Fibroblast of villous mesenchyme (primary cell): Measurements from ENCODE around the gene DR1. TPM values are rescaled to one million over a fixed set of nuclear protein-coding genes. Genes with fewer than 3 reads are reported as not detected.
"Not testable (repeated sequence)": the region's sequence is repeated elsewhere in the genome, so short reads cannot be mapped to it uniquely, and the experiment has no call there.

Source experiments
- DNase-seq: peaks from one replicate; pipeline ENCODE4 v3.0.0-alpha.2; 2010; ENCODE audit warnings: low read depth
- H3K4me3 ChIP-seq: 2 replicates; pipeline ENCODE4 v1.5.1; 2011; ENCODE audit warnings: low read depth, mild to moderate bottlenecking, low read length
- total RNA-seq: library from RNA; depleted of rRNA; stranded (reverse); fragments of >200 nt; gene quantifications from 2 replicates; pipeline ENCODE4 v1.2.3, GENCODE V29; 2012
- TF ChIP-seq, protein P1 (sequence below): IDR thresholded peaks from 2 replicates; pipeline ENCODE4 v1.5.1; 2012; ENCODE audit warnings: low read depth, mild to moderate bottlenecking, low read length; ENCODE audit not compliant: insufficient read depth

Gene DR1
- total RNA-seq, 1 donor: 45.8 TPM

DNA sequence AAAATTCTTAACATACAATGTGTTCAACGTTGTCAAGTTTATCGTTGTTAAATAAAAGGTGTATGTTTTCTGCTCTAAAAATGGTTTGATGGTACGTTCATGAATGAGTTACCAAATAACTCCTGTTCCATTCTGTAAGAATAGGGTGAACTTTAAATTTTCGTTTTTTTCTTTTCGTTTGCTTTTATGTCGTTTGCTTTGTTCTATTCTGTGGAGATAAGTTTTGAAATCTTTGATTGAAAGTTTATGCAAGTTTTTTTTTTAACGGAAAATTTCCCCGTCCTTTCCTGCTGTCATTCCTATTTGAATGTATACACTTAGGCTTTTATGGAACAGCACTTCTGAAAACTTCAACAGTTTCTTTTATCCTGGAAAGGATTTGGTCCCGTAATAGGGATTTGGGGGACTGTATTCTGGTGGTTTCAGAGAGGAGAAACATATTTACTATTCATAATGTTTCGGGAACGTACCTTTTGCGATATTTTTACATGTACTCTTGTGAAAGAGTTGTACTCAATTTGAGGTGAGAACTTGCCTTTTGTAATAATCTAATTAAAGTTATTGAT is 1.7 kb downstream of the DR1 start:
- TF ChIP-seq, protein P1, sequence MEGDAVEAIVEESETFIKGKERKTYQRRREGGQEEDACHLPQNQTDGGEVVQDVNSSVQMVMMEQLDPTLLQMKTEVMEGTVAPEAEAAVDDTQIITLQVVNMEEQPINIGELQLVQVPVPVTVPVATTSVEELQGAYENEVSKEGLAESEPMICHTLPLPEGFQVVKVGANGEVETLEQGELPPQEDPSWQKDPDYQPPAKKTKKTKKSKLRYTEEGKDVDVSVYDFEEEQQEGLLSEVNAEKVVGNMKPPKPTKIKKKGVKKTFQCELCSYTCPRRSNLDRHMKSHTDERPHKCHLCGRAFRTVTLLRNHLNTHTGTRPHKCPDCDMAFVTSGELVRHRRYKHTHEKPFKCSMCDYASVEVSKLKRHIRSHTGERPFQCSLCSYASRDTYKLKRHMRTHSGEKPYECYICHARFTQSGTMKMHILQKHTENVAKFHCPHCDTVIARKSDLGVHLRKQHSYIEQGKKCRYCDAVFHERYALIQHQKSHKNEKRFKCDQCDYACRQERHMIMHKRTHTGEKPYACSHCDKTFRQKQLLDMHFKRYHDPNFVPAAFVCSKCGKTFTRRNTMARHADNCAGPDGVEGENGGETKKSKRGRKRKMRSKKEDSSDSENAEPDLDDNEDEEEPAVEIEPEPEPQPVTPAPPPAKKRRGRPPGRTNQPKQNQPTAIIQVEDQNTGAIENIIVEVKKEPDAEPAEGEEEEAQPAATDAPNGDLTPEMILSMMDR: no peak
- H3K4me3 ChIP-seq: peak overlapping the region; percentile 75
- DNase-seq: no peak

DNA sequence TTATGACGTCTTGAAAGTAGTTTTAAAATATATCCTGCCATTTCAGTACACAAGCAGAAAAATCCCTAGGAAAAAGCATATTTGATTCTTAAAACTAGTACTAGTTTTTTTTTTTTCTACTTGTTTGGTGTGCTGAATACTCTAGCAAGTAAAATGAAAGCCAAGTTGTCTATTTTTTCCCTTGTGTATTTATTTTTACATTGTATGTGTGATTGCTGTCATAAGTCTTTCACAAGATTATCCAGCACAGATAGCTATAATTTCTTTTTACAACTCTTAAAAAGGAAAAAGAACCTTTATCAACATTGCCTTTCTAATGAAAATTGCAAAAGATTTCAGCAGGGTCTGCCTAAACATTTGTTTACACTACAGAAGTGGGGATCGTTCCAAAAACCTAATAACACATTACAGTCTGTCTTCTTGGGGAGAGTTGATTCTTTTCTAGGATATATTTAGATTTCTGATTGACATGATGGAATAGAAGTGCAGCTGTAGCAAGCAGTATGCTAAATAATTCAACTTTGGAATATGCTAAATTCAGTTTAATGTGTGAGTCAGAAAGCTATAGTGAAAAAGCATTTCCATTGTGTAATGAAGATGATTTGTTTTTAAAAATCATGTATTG is 2.5 kb downstream of the DR1 start:
- H3K4me3 ChIP-seq: peak overlapping the region; percentile 75
- no peak for DNase-seq
- TF ChIP-seq, protein P1: no peak

DNA sequence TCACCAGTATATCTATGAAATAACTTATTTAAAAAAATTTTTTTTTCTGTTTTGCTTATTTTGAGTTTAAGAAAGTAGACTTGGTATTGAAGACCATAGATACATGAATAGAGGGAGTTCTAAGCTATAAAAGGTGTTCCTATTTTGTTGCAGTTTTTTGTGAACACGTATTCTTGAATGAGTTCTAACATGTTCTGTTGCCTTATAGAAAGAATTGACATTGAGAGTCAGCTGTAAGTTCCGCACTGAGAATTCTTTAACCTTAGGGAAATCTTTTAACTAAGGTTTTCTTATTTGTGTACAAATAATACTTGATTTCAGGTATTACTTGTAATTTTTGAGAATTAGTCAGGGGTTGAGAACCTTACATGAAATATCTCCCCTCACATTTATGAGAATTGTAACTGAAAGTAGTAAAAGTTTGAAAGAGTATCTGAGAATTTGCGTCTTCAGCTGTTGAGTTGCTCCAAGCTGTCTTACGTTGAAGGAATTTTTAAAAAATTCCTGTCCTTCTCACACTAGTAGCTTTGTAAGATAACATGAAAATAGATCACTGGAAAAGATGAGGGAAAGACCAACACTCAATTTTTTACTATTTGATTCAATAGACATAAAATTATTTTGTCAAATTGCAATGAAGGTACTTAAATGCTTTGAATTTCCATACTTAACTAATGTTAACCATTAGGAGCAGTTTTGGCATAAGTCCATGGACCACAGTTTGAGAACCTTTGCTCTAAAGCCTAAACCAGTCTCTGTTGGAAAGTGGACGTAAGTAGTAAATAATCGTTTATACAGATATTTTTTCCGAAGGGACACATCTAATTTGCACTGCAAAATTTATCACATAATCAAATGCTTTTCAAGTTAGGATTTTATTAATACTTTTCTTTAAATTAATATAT is 3.8 kb downstream of the DR1 start:
- DNase-seq: peak; percentile 39
- H3K4me3 ChIP-seq: peak overlapping the region; percentile 75
- TF ChIP-seq, protein P1: no peak

DNA sequence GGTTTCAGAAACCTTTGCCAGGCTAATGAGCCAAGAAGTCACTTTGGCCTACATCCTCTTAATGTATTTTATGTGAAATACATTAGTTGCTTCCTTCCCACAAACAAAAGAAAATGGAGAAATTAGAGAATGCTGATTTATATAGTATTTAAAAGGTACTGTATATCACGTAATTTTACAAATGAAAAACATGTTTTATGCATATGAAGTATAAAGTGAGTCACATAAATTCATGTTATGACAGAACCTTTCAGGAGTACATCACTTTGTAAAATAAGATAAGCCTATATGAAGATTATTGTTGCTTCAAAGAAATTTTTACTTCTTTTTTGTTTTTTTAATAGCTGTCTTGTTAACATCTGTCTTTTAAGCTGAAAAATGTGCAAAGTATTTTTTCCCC is 4.6 kb downstream of the DR1 start:
- H3K4me3 ChIP-seq: peak overlapping the region; percentile 7
- TF ChIP-seq, protein P1: no peak
- no peak for DNase-seq

DNA sequence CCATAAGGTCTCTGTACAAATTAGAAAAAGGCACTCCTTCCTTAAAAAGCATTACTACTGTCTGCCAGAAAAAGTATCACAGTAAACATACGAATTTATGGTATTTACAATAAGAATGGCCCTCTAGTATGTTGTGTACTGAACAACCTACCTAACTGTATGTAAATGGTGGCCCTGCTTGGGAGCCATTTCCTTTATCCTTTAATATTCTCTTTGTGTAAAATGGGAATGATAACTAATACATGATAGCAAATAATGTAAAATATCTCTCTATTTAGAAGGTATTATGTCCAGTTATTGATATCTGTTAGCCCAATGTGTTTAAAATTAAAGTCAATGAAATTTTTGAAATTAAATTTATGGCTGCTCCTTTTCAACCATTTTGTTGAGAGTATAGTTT is 5.2 kb downstream of the DR1 start:
- TF ChIP-seq, protein P1: no peak
- no peak overlapping the region for H3K4me3 ChIP-seq
- DNase-seq: no peak

DNA sequence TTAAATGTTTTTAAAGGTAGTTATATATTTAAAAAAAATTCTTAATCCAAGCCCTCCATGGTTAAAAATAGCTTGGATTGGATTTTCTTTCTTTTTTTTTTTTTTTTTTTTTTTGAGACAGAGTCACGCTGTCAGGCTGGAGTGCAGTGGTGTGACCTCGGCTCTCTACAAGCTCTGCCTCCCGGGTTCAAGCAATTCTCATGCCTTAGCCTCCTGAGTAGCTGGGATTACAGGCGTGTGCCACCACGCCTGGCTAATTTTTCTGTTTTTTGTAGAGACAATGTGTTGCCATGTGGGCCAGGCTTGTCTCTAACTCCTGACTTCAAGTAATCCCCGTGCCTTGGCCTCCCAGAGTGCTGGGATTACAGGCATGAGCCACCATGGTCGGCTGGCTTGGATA is 5.6 kb downstream of the DR1 start:
- H3K4me3 ChIP-seq: not testable (repeated sequence)

DNA sequence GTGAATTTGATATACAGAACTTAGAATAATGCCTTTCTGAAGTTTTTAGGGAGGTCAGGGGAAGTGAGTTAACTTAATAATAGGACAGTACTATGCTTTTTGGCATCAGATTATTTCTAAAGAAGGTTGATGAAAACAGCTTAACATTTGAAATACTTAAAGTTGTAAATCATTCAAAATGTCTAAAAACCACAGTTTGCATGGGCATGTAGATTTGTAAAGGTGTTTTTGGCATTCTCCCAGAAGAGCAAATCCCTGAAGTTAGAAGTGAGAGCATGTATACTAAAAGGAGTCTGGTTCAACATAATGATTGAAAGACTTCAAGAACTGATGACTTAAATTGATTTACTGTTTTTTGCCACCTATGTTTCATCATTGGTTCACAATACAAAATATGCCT is 6.7 kb downstream of the DR1 start:
- TF ChIP-seq, protein P1: no peak
- DNase-seq: no peak
- H3K4me3 ChIP-seq: no peak overlapping the region

More for the DNA sequence above, 5.6 kb downstream of the DR1 start:
- DNase-seq: not testable (repeated sequence)
